Measurements from ENCODE around the gene RALGAPA2. TPM values are rescaled to one million over a fixed set of nuclear protein-coding genes. Genes with fewer than 3 reads are reported as not detected.
"Not testable (repeated sequence)": the region's sequence is repeated elsewhere in the genome, so short reads cannot be mapped to it uniquely, and the experiment has no call there.

RALGAPA2 gene
- total RNA-seq, 1 donor from 2014 or later, result 46.7 TPM

- no peak for DNase-seq (ENCODE audit: low spot score)
These were observed 165.1 kb downstream of the RALGAPA2 start for GRCh38 chr20:20547221-20547875.

DNA sequence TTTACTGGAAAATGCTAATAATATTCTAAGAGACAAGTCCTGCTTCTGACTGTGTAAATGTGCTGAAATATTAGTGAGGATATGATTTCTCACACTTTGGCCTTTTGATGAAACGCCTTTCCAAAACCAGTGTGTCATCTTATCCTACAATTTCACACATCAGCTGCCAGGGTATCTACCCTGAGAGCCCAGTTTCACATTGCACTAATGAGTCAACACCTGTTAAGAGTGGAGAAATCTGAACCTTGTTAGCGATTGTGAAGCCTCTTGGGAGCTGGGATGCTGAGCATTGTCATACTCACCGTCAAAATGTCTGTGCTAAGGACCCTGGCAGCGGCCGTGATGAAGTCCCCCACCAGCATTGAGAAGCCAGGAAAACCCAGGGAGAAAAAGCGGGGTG is 166.0 kb downstream of the RALGAPA2 start:
- DNase-seq (ENCODE audit: low spot score), result no peak

DNA sequence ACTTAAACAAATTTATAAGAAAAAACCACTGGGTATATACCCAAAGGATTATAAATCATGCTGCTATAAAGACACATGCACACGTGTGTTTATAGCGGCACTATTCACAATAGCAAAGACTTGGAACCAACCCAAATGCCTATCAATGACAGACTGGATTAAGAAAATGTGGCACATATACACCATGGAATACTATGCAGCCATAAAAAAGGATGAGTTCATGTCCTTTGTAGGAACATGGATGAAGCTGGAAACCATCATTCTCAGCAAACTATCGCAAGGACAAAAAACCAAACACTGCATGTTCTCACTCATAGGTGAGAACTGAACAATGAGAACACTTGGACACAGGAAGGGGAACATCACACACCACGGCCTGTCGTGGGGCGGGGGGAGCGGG is 169.1 kb downstream of the RALGAPA2 start:
- DNase-seq (ENCODE audit: low spot score), result not testable (repeated sequence)

DNA sequence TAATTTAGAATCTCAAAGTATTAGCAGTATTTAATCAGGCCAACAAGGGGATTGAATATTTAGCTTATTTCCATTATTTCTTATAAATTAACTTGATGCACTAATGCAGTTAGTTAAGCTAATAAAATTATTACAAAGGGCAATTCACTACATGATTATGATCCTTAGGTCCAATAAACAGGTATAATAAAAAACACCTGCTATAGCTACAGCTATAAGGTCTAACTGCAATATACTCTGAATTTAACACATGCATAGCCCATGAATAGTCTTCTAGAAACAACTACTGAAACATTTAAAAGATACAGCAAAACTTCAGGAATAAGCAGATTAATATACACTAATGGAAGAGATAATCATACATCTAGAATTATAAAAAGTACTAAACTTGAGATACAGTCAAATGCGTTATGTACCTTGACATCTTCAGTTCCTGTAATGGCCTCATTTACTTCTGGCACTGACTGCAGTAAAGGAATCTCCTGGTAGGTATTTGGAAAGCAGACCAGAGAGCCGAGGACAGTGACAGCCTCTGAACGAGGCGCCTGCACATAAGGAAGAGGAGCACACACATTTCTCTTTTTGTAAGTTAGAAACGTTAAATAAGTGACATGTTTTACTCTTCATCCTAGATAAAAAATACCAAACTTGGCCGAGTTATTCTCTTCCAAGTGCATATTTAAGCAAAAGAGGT is 176.1 kb downstream of the RALGAPA2 start:
- no peak for DNase-seq (ENCODE audit: low spot score)

DNA sequence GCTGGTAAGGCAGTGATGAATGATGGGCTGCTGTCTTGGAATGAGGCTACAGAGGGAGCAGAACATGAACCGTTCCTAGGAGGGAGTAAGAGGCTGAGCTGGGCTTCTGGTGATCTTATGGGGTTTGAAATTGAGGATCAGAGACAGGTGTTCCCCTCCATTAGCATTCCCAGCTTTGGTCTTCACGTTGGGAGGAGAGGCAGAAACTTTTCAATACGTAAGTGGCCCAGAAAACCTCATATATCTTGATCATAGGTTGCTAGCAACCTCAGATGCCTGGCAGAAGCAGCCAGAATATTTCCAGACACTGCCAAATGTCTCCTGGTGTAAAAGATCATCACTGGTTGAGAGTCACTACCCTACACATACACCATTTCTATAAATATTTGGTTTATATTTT is 177.4 kb downstream of the RALGAPA2 start:
- DNase-seq (ENCODE audit: low spot score), result no peak

- no peak for DNase-seq (ENCODE audit: low spot score)
These were observed 181.2 kb downstream of the RALGAPA2 start for GRCh38 chr20:20531283-20531682.

DNA sequence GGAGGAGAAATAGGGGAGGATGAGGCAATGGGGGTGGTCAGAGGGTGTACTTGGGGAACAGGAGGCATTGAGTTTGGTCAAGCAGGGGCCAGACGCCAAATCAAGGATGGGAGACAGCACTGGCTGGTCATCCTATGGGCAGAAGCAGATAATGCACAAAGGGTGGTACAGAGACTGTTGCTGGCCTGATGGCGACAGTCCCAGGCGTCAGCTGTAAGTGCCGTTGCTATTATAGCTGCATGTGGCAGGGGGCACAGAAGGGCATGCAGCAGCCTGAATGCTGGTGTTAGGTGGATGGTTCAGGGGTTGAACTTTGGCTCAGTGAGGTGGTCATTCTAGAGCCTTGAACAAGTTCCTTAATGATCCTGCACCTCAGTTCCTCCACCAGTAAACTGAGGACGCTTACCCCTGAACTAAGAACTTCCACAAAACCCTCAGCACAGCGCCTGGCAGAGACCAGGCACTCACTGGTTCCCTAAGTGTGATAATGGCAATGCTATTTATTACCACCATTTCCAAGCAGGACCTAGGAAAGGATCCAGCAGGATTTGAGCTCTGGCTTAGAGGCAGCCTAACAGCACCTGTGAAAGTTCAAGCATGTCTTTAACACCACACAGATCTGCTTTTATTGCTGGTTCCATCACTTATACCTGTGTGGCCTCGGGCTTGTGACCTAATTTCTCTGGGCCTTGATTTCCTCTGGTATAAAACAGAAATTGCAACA is 181.9 kb downstream of the RALGAPA2 start:
- DNase-seq (ENCODE audit: low spot score), result no peak

- DNase-seq (ENCODE audit: low spot score), result no peak
These were observed 182.8 kb downstream of the RALGAPA2 start for GRCh38 chr20:20529597-20529996.

GRCh38 chr20:20528861-20529260 is 183.6 kb downstream of the RALGAPA2 start:
- DNase-seq (ENCODE audit: low spot score), result no peak

- DNase-seq (ENCODE audit: low spot score), result no peak
These were observed 184.8 kb downstream of the RALGAPA2 start for GRCh38 chr20:20527661-20528060.

- no peak for DNase-seq (ENCODE audit: low spot score)
These were observed 186.7 kb downstream of the RALGAPA2 start for GRCh38 chr20:20525756-20526155.

DNA sequence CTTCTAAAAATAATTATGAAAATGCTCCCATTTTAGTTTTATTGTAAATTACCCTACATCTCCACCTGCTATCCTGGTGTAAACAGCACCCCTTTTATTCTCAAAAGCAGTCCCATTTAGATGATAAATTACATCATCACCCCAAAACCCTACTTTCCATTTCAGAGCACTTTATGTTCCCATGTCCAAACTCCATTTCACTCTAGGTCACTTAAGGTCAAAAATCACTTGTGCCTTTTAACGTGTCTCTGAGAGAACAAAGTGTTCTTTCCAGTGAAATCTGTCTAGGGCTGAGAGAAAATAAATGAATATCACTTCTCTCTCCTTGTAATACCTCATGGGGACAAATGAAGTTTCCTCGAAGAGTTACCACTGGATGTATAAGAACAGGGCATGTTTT is 187.2 kb downstream of the RALGAPA2 start:
- no peak for DNase-seq (ENCODE audit: low spot score)

DNA sequence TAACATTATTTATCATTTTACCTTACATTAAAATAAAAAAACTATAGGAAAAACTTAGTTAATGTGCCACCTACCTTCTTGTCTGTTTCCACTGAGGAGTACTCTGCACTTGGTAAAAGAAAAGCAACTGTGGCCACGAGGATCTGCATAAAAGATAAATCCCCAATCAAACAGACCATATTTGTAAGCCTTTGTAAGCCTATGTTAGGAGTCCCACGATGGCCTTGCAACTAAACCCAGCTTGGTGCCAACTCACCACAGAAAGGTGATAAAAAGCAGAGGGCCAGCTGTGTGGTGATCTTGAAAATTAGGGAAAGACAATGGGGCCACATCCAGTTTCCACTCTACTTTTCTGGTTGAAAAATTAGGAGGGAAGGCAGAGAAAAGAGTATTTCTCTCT is 187.7 kb downstream of the RALGAPA2 start:
- DNase-seq (ENCODE audit: low spot score), result no peak

- DNase-seq (ENCODE audit: low spot score), result no peak
These were observed 190.7 kb downstream of the RALGAPA2 start for GRCh38 chr20:20521736-20522135.

GRCh38 chr20:20520776-20521175 is 191.7 kb downstream of the RALGAPA2 start:
- DNase-seq (ENCODE audit: low spot score), result no peak

DNA sequence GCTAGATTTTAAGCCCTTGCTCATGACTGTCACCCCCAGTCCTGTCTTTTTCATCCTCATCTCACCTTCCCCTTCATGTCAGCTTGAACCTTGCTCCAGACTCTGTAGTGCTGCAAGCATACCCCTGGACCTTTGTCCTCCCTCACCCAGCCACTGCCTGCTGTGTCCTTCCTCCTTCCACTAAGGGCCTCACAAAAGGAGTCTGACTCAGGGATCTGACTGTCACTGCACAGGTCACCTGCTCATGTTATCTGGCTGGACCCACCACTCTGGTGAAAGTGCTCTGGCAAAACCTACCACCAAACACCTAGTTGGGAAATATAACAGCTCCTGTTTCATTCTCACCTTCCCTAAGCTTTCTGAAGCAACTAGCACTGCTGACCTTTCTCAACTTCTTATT is 193.2 kb downstream of the RALGAPA2 start:
- no peak for DNase-seq (ENCODE audit: low spot score)

GRCh38 chr20:20518263-20518662 is 194.2 kb downstream of the RALGAPA2 start:
- no peak for DNase-seq (ENCODE audit: low spot score)

GRCh38 chr20:20517296-20517695 is 195.1 kb downstream of the RALGAPA2 start:
- DNase-seq (ENCODE audit: low spot score), result no peak

GRCh38 chr20:20513720-20514119 is 198.7 kb downstream of the RALGAPA2 start:
- no peak for DNase-seq (ENCODE audit: low spot score)

GRCh38 chr20:20505554-20505953 is 206.9 kb downstream of the RALGAPA2 start:
- DNase-seq (ENCODE audit: low spot score), result no peak

- no peak for DNase-seq (ENCODE audit: low spot score)
These were observed 208.5 kb downstream of the RALGAPA2 start for GRCh38 chr20:20503777-20504530.

- DNase-seq (ENCODE audit: low spot score), result no peak
These were observed 211.3 kb downstream of the RALGAPA2 start for GRCh38 chr20:20501128-20501527.
